HG02885 (cell line): ENCODE data around the gene RBKS.

Experiments
- ATAC-seq: cut with Tn5 transposase; IDR thresholded peaks from one replicate; pipeline ENCODE4 v1.9.1; 2021; ENCODE audit warnings: mild to moderate bottlenecking; ENCODE audit not compliant: unreplicated experiment, poor library complexity

RBKS gene

GRCh38 chr2:27805180-27805579, 85.0 kb downstream of the RBKS start:
- no peak for ATAC-seq

GRCh38 chr2:27804146-27804545, 86.0 kb downstream of the RBKS start:
- ATAC-seq, result no peak

GRCh38 chr2:27803046-27803445, 87.1 kb downstream of the RBKS start:
- no peak for ATAC-seq

- ATAC-seq, result no peak
Observed at GRCh38 chr2:27802547-27802946, 87.6 kb downstream of the RBKS start.

- ATAC-seq, result no peak
Observed at GRCh38 chr2:27800856-27801255, 89.3 kb downstream of the RBKS start.

GRCh38 chr2:27799646-27800010, 90.6 kb downstream of the RBKS start:
- no peak for ATAC-seq

GRCh38 chr2:27798948-27799645, 91.1 kb downstream of the RBKS start:
- ATAC-seq, result no peak

GRCh38 chr2:27798486-27798885, 91.7 kb downstream of the RBKS start:
- no peak for ATAC-seq

- no peak for ATAC-seq
Observed at GRCh38 chr2:27797841-27798240, 92.3 kb downstream of the RBKS start.

GRCh38 chr2:27796791-27797765, 93.1 kb downstream of the RBKS start:
- ATAC-seq, result no peak

GRCh38 chr2:27795868-27796277, 94.3 kb downstream of the RBKS start:
- ATAC-seq, result no peak

- ATAC-seq, result no peak
Observed at GRCh38 chr2:27795093-27795834, 94.9 kb downstream of the RBKS start.

GRCh38 chr2:27792759-27793158, 97.4 kb downstream of the RBKS start:
- no peak for ATAC-seq

GRCh38 chr2:27790796-27791195, 99.4 kb downstream of the RBKS start:
- no peak for ATAC-seq

- no peak for ATAC-seq
Observed at GRCh38 chr2:27782701-27783100, 107.5 kb downstream of the RBKS start.

- ATAC-seq, result no peak
Observed at GRCh38 chr2:27781496-27781895, 108.7 kb downstream of the RBKS start.

- ATAC-seq, result no peak
Observed at GRCh38 chr2:27779417-27780055, 110.7 kb downstream of the RBKS start.

GRCh38 chr2:27776696-27777095, 113.5 kb downstream of the RBKS start:
- ATAC-seq, result no peak

GRCh38 chr2:27776097-27776496, 114.1 kb downstream of the RBKS start:
- ATAC-seq, result no peak

GRCh38 chr2:27773959-27774358, 116.2 kb downstream of the RBKS start:
- no peak for ATAC-seq
